HepG2 (cell line): ENCODE measurements around the gene SYNPR.

ENCODE experiments used
- DPF2 ChIP-seq: sonication (generic); formaldehyde crosslinking; IDR thresholded peaks from 2 replicates; pipeline ENCODE4 v1.4.0; 2020; ENCODE audit warnings: mild to moderate bottlenecking, low read depth, missing genetic modification reagents, borderline replicate concordance
- POLR2A ChIP-seq, 2 experiments: IDR thresholded peaks; 2 replicates each; pipeline ENCODE4 v1.6.1; 2011; ENCODE audit warnings: low read depth in 2 of 2, low read length in 2 of 2, mild to moderate bottlenecking in 1 of 2, moderate library complexity in 1 of 2; ENCODE audit not compliant: insufficient read depth in 1 of 2
- ZHX1 ChIP-seq: sonication (generic); formaldehyde crosslinking; IDR thresholded peaks from 2 replicates; pipeline ENCODE4 v1.8.1; 2022; ENCODE audit warnings: low read depth, mild to moderate bottlenecking, missing genetic modification reagents
- TF ChIP-seq, protein P1 (sequence below): sonication (generic); formaldehyde crosslinking; IDR thresholded peaks from 2 replicates; pipeline ENCODE4 v1.4.0; 2020; ENCODE audit warnings: missing genetic modification reagents
- TF ChIP-seq, protein P2 (sequence below): sonication (generic); formaldehyde crosslinking; IDR thresholded peaks from 2 replicates; pipeline ENCODE4 v1.5.0; 2020; ENCODE audit warnings: missing genetic modification reagents
- TF ChIP-seq, protein P3 (sequence below): IDR thresholded peaks from 2 replicates; pipeline ENCODE4 v1.6.1; 2012; ENCODE audit warnings: inconsistent platforms

GRCh38 chr3:63244486-63244885, 33.6 kb upstream of the SYNPR start:
- TF ChIP-seq, protein P1, sequence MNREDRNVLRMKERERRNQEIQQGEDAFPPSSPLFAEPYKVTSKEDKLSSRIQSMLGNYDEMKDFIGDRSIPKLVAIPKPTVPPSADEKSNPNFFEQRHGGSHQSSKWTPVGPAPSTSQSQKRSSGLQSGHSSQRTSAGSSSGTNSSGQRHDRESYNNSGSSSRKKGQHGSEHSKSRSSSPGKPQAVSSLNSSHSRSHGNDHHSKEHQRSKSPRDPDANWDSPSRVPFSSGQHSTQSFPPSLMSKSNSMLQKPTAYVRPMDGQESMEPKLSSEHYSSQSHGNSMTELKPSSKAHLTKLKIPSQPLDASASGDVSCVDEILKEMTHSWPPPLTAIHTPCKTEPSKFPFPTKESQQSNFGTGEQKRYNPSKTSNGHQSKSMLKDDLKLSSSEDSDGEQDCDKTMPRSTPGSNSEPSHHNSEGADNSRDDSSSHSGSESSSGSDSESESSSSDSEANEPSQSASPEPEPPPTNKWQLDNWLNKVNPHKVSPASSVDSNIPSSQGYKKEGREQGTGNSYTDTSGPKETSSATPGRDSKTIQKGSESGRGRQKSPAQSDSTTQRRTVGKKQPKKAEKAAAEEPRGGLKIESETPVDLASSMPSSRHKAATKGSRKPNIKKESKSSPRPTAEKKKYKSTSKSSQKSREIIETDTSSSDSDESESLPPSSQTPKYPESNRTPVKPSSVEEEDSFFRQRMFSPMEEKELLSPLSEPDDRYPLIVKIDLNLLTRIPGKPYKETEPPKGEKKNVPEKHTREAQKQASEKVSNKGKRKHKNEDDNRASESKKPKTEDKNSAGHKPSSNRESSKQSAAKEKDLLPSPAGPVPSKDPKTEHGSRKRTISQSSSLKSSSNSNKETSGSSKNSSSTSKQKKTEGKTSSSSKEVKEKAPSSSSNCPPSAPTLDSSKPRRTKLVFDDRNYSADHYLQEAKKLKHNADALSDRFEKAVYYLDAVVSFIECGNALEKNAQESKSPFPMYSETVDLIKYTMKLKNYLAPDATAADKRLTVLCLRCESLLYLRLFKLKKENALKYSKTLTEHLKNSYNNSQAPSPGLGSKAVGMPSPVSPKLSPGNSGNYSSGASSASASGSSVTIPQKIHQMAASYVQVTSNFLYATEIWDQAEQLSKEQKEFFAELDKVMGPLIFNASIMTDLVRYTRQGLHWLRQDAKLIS (CRISPR knock-in tag): no peak
- TF ChIP-seq DPF2 (CRISPR knock-in tag) (no peak), ZHX1 (no peak), POLR2A (IDR thresholded peaks at IDR 0.05; ENCODE audit: insufficient read depth in 1 of 2, low read depth in 2 of 2, low read length in 2 of 2) (no peak)
- TF ChIP-seq, protein P2, sequence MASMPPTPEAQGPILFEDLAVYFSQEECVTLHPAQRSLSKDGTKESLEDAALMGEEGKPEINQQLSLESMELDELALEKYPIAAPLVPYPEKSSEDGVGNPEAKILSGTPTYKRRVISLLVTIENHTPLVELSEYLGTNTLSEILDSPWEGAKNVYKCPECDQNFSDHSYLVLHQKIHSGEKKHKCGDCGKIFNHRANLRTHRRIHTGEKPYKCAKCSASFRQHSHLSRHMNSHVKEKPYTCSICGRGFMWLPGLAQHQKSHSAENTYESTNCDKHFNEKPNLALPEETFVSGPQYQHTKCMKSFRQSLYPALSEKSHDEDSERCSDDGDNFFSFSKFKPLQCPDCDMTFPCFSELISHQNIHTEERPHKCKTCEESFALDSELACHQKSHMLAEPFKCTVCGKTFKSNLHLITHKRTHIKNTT (CRISPR knock-in tag): no peak
- TF ChIP-seq, protein P3, sequence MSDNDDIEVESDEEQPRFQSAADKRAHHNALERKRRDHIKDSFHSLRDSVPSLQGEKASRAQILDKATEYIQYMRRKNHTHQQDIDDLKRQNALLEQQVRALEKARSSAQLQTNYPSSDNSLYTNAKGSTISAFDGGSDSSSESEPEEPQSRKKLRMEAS: no peak
